GM21737 (cell line): ENCODE data around the gene CCDC178.

Experiments
- ATAC-seq: cut with Tn5 transposase; IDR thresholded peaks from one replicate; pipeline ENCODE4 v1.9.1; 2021; ENCODE audit warnings: mild to moderate bottlenecking, moderate library complexity; ENCODE audit not compliant: unreplicated experiment

The CCDC178 gene

DNA sequence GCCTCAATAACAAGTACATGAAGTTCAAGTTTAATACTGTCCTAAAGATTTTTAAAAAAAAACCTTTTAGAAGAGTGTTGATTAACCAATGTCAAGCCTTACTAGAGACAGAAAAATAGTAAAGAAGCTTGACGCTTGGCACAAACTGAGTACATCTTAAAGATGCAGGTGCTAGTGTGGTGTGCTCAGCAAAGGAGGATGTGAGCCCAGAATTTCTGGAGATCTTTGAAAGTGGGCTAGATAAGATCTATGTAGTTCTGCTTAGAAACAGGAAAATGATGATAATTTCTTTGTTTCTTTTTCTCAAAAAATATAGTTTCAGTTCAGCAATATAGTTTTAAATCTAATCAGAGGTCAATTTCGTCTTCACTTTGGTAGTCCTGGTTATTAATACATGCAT lies 549.4 kb downstream of the CCDC178 start:
- ATAC-seq = peak; percentile 81

DNA sequence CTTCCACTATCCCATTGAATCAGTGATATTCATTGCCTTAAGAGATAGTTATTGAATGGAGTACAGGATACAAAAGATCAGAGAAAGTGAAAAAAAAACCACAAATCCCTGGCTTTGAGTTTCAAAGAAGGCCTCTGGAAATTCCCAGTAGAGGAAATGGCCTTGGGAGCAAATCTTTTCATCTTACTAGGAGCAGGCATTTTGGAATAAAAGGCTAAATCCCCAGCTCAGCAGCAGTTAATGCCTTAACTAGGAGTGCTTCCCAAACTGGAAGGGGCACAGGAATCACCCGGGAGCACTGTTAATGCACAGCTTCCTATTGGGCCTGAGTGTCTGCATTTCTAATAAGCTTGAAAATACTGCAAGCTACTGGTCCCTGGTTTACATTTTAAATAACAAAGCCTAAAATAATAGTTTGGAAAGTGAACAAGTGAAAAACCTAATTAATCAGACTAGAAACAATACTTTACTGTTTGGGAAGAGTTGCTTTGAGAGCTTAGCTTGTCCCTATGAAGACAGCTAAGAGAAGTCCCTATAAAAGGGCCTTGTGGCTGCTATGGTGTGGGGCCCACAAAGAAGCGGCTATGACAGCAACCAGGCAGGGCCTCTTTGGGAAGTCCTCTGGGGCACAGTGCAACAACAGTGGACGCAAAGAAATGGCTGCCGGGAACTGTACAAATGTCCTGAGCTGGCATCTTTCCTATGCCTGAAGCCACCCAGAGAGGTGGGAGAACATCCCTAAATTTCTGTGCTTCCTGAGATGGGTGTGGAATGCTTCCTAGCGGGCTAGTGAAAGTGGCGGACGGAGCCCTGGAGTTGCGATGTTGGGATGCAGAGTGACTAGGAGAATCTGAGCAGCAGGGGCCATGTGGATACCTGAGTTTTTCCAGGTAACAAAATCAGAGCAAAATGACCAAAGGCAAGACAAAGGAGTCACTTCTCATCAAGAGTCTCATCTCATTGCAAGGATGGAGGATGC lies 550.6 kb downstream of the CCDC178 start:
- ATAC-seq = no peak

DNA sequence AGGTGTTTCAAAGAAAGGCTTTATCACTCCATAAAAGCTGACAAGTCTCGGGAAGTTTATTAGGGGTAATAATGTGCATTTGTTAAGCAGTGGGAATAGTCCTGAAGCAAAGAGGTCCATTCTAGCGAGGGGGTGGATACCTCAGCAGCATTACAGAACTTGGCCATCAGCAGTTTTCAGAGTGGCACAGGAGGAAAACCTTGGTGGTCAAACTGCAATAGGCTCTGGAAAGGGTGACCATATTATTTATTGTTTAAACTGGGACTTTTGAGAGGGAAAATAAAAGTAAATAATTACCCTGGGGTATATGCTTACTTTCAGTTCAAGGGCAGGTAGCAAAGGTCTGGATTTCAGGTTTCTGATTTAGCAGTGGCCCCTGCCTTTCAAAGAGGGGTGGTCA lies 552.2 kb downstream of the CCDC178 start:
- ATAC-seq = no peak
